HCT116 (cell line): ENCODE results near the gene APBA3. TPM values are rescaled to one million over a fixed set of nuclear protein-coding genes. Genes with fewer than 3 reads are reported as not detected.

Source experiments
- ATAC-seq: fragments of 200-7000 bp; cut with Tn5 transposase; 2 replicates; pipeline ENCODE4 v1.9.1; 2020; ENCODE audit warnings: mild to moderate bottlenecking, moderate library complexity
- BruUV-seq: library from RNA; stranded (reverse); fragments of 400-500 nt; replicated peaks from 2 replicates; lab custom pipeline; 2021; lab: Mats Ljungman, UMichigan
- CTCF ChIA-PET: fragments of 300-600 bp; sonication (Branson Sonifier 250); formaldehyde crosslinking; loops from one replicate; lab custom pipeline; 2021; ENCODE audit warnings: antibody characterized with exemption; lab: Charles Lee
- POLR2A ChIA-PET: fragments of 300-600, 350-600 bp; sonication (Branson Sonifier 250); formaldehyde crosslinking; loops from one replicate; lab custom pipeline; 2021; ENCODE audit warnings: antibody characterized with exemption; lab: Charles Lee
- RAD21 ChIA-PET, 2 experiments: fragments of 300-600 bp; sonication (Branson Sonifier 250); formaldehyde crosslinking; loops; one replicate each; lab custom pipeline; 2023; ENCODE audit warnings: low total read pairs in 2 of 2; ENCODE audit not compliant: uncharacterized antibody in 2 of 2, unreplicated experiment in 2 of 2, low non-redundant PET in 1 of 2; lab: Charles Lee
- DNase-seq: peaks from one replicate; pipeline ENCODE4 v3.0.0-alpha.2; 2010; ENCODE audit warnings: low read depth, low spot score
- H2AFZ ChIP-seq: fragments of 200-600 bp; shearing (Covaris generic), sonication (generic); 2 replicates; pipeline ENCODE4 v1.6.1; 2017; ENCODE audit warnings: low read depth, mixed run types, mixed read lengths, antibody characterized with exemption, low read length; ENCODE audit not compliant: poor library complexity, severe bottlenecking
- H3K27ac ChIP-seq: 2 replicates; pipeline ENCODE4 v1.5.1; 2012; ENCODE audit warnings: low read depth, low read length
- H3K27me3 ChIP-seq: fragments of 200-600 bp; sonication (generic); 2 replicates; pipeline ENCODE4 v1.6.1; 2016; ENCODE audit warnings: mixed run types, low read length, mixed read lengths; ENCODE audit not compliant: insufficient read depth
- H3K36me3 ChIP-seq, 2 experiments: fragments of 200-500 bp in 1 of 2; fragments of 200-600 bp in 1 of 2; sonication (Bioruptor generic) in 1 of 2; sonication (generic) in 1 of 2; 2 replicates each; pipeline versions ENCODE4 v1.5.1 to v1.6.1; 2014 to 2016; ENCODE audit warnings: low read length in 2 of 2, inconsistent platforms in 1 of 2, mixed read lengths in 1 of 2, mixed run types in 1 of 2; ENCODE audit not compliant: insufficient read depth in 2 of 2, control insufficient read depth in 1 of 2
- H3K4me1 ChIP-seq, 2 experiments: fragments of 200-600 bp in 1 of 2; sonication (generic) in 1 of 2; 2 replicates each; pipeline versions ENCODE4 v1.5.1 to v1.6.1; 2012 to 2017; ENCODE audit warnings: low read length in 2 of 2, inconsistent platforms in 1 of 2, mild to moderate bottlenecking in 1 of 2, mixed read lengths in 1 of 2, mixed run types in 1 of 2, moderate library complexity in 1 of 2; ENCODE audit not compliant: insufficient read depth in 2 of 2, control insufficient read depth in 1 of 2
- H3K4me2 ChIP-seq: fragments of 200-600 bp; sonication (generic); 2 replicates; pipeline ENCODE4 v1.6.1; 2017; ENCODE audit warnings: mixed run types, low read length, mixed read lengths
- H3K4me3 ChIP-seq, 2 experiments: fragments of 200-600 bp in 1 of 2; sonication (generic) in 1 of 2; replicated peaks in 1 of 2; 2 replicates each; pipeline ENCODE4 v1.5.1; 2011 to 2016; ENCODE audit warnings: low read length in 2 of 2, control low read depth in 1 of 2, low read depth in 1 of 2, mild to moderate bottlenecking in 1 of 2, mixed read lengths in 1 of 2, mixed run types in 1 of 2
- H3K79me2 ChIP-seq: fragments of 200-600 bp; sonication (generic); 2 replicates; pipeline ENCODE4 v1.6.1; 2017; ENCODE audit warnings: mild to moderate bottlenecking, mixed run types, low read length, moderate library complexity, mixed read lengths; ENCODE audit not compliant: insufficient read depth
- H3K9ac ChIP-seq: fragments of 200-600 bp; sonication (generic); 2 replicates; pipeline ENCODE4 v1.6.1; 2016; ENCODE audit warnings: low read length, mixed read lengths
- H3K9me2 ChIP-seq: fragments of 200-600 bp; sonication (generic), shearing (Covaris generic); 2 replicates; pipeline ENCODE4 v1.6.1; 2017; ENCODE audit warnings: mixed run types, mild to moderate bottlenecking, moderate library complexity; ENCODE audit not compliant: insufficient read depth
- H3K9me3 ChIP-seq, 2 experiments: fragments of 200-500 bp in 1 of 2; fragments of 200-600 bp in 1 of 2; sonication (Bioruptor generic) in 1 of 2; sonication (generic) in 1 of 2; 2 replicates each; pipeline ENCODE4 v1.6.1; 2014 to 2017; ENCODE audit warnings: low read length in 2 of 2, mixed read lengths in 2 of 2, inconsistent platforms in 1 of 2, low read depth in 1 of 2, mild to moderate bottlenecking in 1 of 2, mixed run types in 1 of 2, moderate library complexity in 1 of 2; ENCODE audit not compliant: control insufficient read depth in 1 of 2, insufficient read depth in 1 of 2
- H4K20me1 ChIP-seq: fragments of 200-600 bp; sonication (generic), shearing (Covaris generic); 2 replicates; pipeline ENCODE4 v1.6.1; 2017; ENCODE audit warnings: mixed run types, mild to moderate bottlenecking, moderate library complexity; ENCODE audit not compliant: insufficient read depth
- CTCF ChIP-seq, 3 experiments: fragments of 200-600 bp in 1 of 3; sonication (generic) in 1 of 3; IDR thresholded peaks in 2 of 3; conservative IDR thresholded peaks in 1 of 3; 2 replicates each; pipeline ENCODE4 v1.5.1; 2012 to 2017; ENCODE audit warnings: low read depth in 2 of 3, low read length in 2 of 3, antibody characterized with exemption in 1 of 3, borderline replicate concordance in 1 of 3, control low read depth in 1 of 3, mild to moderate bottlenecking in 1 of 3, mixed read lengths in 1 of 3, mixed run types in 1 of 3, moderate library complexity in 1 of 3; ENCODE audit not compliant: insufficient read depth in 1 of 3
- ELF1 ChIP-seq: IDR thresholded peaks from 2 replicates; pipeline ENCODE4 v1.6.1; 2012; ENCODE audit warnings: low read depth, borderline replicate concordance
- EZH2phosphoT487 ChIP-seq: fragments of 200-600 bp; IDR thresholded peaks from 2 replicates; pipeline ENCODE4 v1.6.1; 2018; ENCODE audit warnings: antibody characterized with exemption, borderline replicate concordance
- FOSL1 ChIP-seq: IDR thresholded peaks from 2 replicates; pipeline ENCODE4 v1.6.1; 2012; ENCODE audit warnings: low read depth
- MAX ChIP-seq: IDR thresholded peaks from 2 replicates; pipeline ENCODE4 v1.6.1; 2012
- POLR2A ChIP-seq: IDR thresholded peaks from 2 replicates; pipeline ENCODE4 v1.7.0; 2011; ENCODE audit warnings: borderline replicate concordance; ENCODE audit not compliant: insufficient read depth, insufficient read length; ENCODE audit errors: extremely low read depth
- POLR2AphosphoS5 ChIP-seq: IDR thresholded peaks from 2 replicates; pipeline ENCODE4 v1.6.1; 2011; ENCODE audit warnings: mild to moderate bottlenecking, low read depth, low read length, moderate library complexity
- RAD21 ChIP-seq: IDR thresholded peaks from 2 replicates; pipeline ENCODE4 v1.6.1; 2012; ENCODE audit warnings: low read depth, mild to moderate bottlenecking
- REST ChIP-seq: IDR thresholded peaks from 2 replicates; pipeline ENCODE4 v1.6.1; 2012; ENCODE audit warnings: low read depth
- SRF ChIP-seq: IDR thresholded peaks from 2 replicates; pipeline ENCODE4 v1.6.1; 2012; ENCODE audit warnings: low read depth
- YY1 ChIP-seq: IDR thresholded peaks from 2 replicates; pipeline ENCODE4 v1.6.1; 2011; ENCODE audit warnings: low read length, low read depth, moderate library complexity, mild to moderate bottlenecking; ENCODE audit not compliant: insufficient replicate concordance; ENCODE audit errors: extremely low read depth
- ZBTB33 ChIP-seq: IDR thresholded peaks from 2 replicates; pipeline ENCODE4 v1.6.1; 2011; ENCODE audit warnings: mild to moderate bottlenecking, low read length, moderate library complexity; ENCODE audit not compliant: insufficient replicate concordance; ENCODE audit errors: extremely low read depth
- ZFX ChIP-seq: fragments of 450-650 bp; IDR thresholded peaks from 2 replicates; pipeline ENCODE4 v1.6.1; 2017
- intact Hi-C: fragments of 100-400 bp; cut with micrococcal nuclease; formaldehyde crosslinking; loops from 2 replicates; pipeline ENCODE4 v1.10.0; 2022
- total RNA-seq: library from RNA; stranded (reverse); gene quantifications from one replicate; pipeline ENCODE4 v1.2.1, GENCODE V29; 2021; ENCODE audit not compliant: unreplicated experiment

Gene APBA3
- total RNA-seq, 1 experiment from 2014 or later = 29.5 TPM

GRCh38 chr19:3767050-3767449 is 5.6 kb upstream of the APBA3 start:
- no peaks in the 10 kb centered on the region for H3K9me2 ChIP-seq
- ChIA-PET CTCF (no interaction called here), POLR2A (no interaction called here), RAD21 (no interaction called here)
- peaks cover 6% of the 10 kb centered on the region for H3K79me2 ChIP-seq
- H3K9ac ChIP-seq = no peak overlapping the region
- no peaks in the 10 kb centered on the region for H3K9me3 ChIP-seq
- no peak for TF ChIP-seq ELF1
- TF ChIP-seq REST = no peak
- no peak for TF ChIP-seq POLR2A
- no peak for TF ChIP-seq YY1
- no peak for TF ChIP-seq ZFX
- TF ChIP-seq SRF = no peak
- TF ChIP-seq MAX = no peak
- no peak for TF ChIP-seq CTCF (IDR thresholded peaks at IDR 0.05 in 2 of 3, conservative IDR thresholded peaks at IDR 0.05 in 1 of 3; ENCODE audit: borderline replicate concordance in 1 of 3, insufficient read depth in 1 of 3, low read depth in 2 of 3, low read length in 2 of 3)
- no peak for TF ChIP-seq FOSL1
- TF ChIP-seq ZBTB33 = no peak
- no peak for TF ChIP-seq EZH2phosphoT487
- TF ChIP-seq POLR2AphosphoS5 = no peak
- no peak for TF ChIP-seq RAD21
- H2AFZ ChIP-seq = no peak overlapping the region
- H3K27me3 ChIP-seq = no peaks in the 10 kb centered on the region
- H3K4me2 ChIP-seq = no peak overlapping the region
- no peaks in the 10 kb centered on the region for H4K20me1 ChIP-seq
- intact Hi-C loops = no loop called here
- H3K4me1 ChIP-seq = peaks cover 3 to 5% of the 10 kb centered on the region in 2 experiments; a peak in 2 of 4 replicates
- no peak overlapping the region for H3K27ac ChIP-seq
- no peak overlapping the region for H3K4me3 ChIP-seq
- DNase-seq (no peak), ATAC-seq (no peak)
- H3K36me3 ChIP-seq = peaks cover 0 to 5% of the 10 kb centered on the region in 2 experiments; a peak in 2 of 4 replicates
- no TSS peak for BruUV-seq
